HTR-8/SVneo (cell line): Measurements from ENCODE around the gene RELT.

Experiments used
- DNase-seq: peaks from one replicate; pipeline ENCODE4 v3.0.0; 2011; ENCODE audit warnings: low spot score, mixed read lengths; ENCODE audit not compliant: insufficient read length
- FAIRE-seq: peaks from 2 replicates; lab custom pipeline; 2011; peaks lifted over from hg19 to GRCh38; lab: Jason Lieb, UNC

RELT gene

DNA sequence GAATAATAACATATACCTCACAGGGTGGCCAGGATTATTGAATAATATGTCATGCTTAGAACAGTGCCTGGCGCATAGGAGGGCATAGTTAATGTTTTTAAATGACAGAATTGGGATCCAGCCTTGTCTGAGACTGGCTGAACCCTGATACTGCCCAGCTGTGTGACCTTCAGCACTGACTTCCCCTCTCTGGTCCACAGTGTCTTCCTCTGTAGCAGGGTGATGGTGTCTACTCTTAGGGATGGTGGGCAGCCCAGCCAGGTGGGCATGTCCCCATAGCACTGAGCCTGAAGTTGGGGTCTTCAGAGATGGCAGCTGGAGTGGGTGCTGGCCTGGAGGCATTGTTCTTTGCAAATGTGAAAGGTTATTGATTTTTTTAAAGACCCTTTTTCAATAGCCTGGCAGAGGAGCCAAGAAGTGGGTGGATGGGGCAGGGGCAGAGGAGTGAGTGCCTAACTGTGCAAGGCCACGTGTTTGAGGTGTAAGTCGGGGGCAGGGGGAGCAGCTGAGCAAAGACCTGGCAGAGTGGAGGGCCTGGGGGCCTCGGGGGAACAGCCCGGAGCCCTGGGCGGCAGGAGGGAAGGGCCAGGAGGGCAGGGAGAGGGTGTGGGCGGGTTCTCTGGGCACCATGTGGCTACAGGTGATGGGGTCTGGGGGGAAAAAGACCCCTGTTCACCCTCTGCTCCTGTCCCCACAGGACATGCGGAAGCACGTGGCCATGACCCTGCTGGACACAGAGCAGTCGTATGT, 29.8 kb upstream of the RELT start:
- DNase-seq (no peak), FAIRE-seq (peak; percentile 28)

- FAIRE-seq (no peak), DNase-seq (no peak)
Measured at GRCh38 chr11:73347067-73347466, 29.1 kb upstream of the RELT start.

DNA sequence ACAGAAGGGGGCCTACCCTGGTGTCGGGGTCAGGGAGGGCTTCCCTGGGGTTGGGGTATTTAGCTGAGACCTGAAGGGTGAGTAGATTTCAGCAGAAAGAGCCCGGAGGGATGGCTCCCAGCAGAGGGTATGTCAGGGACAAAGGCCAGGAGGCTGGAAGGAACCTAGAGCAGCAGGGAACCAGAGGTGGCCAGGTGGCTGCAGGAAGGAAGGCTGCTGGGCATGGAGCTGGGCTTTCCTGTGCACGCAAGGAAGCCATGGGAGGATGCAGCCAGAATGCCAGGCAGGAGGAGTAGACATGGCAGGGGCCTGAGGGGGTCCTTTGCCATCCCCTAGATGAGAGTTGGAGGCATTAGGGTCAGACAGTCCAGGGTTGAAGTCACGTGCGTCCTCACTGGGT, 27.4 kb upstream of the RELT start:
- FAIRE-seq (no peak), DNase-seq (no peak)

- DNase-seq (no peak), FAIRE-seq (no peak)
Measured at GRCh38 chr11:73349633-73350032, 26.6 kb upstream of the RELT start.

DNA sequence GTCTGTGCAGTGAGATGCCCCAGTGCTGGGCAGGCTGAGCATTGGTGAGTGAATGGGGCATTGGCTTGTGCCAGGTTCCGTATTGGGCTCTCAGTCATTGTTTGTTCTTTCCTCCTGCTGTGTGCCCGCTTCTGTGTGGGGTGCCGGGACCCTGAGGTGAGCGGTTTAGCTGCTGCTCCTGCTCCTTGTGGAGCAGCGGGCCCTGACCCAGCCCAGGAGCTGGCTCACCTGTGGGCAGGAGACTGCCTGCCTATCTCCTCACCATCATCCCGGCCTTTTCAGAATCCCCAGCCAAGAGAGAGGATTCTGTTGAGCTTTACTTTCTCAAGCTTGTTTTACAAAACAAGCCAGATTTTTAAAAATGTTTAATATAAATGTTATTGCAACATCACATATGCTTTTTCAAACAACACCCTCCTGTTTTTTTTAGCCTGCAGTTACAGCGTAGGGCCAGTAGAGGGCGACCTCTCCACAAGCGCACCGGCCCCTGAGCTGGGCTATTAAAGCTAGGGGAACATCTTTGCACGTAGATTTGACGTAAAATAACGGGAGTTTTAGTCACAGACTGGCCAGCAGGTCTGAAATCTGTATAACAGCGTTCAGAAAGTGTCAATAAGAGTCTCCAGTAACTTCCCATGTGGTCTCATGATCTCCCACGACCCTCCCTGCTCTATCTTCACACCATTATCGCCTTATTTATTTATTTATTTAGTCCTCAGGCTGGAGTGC, 25.1 kb upstream of the RELT start:
- peak; percentile 49 for FAIRE-seq
- DNase-seq = peak; percentile 91

DNA sequence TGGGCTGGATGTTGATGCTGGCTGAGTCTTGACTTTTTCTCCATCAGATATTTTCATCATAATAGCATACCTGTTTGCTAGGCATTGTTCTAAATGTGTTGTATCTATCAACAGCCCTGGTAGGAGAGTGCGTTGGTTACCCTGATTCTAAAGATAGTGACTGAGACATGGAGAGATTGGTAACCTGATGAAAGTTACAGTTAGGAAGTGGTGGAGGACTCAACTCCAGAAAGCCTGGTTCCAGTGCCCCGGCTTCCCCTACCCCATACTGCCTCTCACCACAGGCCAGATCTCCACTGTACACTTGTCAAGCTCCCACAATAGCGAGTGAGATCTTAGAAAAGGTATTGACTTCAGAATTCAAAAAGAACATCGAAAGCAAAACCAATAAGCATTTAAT, 22.8 kb upstream of the RELT start:
- DNase-seq = no peak
- FAIRE-seq = no peak

GRCh38 chr11:73355109-73355508, 21.1 kb upstream of the RELT start:
- FAIRE-seq (peak; percentile 20), DNase-seq (no peak)

DNA sequence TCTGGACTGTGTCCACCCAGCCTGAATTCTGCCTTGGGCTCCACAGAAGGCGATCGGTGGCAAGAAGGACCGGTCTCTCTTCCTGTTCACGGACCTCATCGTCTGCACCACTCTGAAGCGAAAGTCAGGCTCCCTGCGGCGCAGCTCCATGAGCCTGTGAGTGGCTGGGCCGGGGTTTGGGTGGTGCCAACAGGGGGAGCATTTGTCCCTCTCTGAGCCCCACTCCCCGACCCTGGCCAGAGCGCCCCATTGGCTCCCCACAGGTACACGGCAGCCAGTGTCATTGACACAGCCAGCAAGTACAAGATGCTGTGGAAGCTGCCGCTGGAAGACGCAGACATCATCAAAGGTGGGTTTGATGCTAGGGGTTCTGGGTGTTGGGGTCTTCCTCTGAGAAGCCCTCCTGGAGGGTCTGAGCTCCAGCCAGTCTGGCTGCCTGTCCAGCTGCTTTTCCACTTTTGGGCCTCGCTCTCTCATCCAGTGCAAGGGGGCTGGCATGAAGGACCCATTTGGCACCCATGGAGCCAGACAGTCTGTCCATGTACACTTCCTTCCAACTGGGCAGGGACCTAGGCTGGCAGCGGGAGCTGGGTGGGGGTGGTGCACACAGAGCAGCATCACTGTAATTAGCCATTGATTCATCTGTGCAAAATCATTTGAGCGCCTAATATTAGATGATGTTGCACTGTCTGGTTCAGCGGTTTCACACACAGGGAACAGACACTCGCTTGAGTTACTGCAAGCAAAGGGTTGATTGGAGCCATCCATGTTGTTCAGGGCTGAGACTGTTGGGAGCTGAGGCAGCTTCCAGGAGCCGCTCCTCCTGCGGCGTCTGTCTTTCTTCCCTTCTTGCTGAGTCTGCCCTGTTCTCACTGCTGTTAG, 19.0 kb upstream of the RELT start:
- peak; percentile 9 for FAIRE-seq
- no peak for DNase-seq

GRCh38 chr11:73358071-73358470, 18.1 kb upstream of the RELT start:
- no peak for FAIRE-seq

GRCh38 chr11:73359341-73359740, 16.9 kb upstream of the RELT start:
- no peak for FAIRE-seq
- no peak for DNase-seq

More at GRCh38 chr11:73358071-73358470, 18.1 kb upstream of the RELT start:
- DNase-seq = no peak

DNA sequence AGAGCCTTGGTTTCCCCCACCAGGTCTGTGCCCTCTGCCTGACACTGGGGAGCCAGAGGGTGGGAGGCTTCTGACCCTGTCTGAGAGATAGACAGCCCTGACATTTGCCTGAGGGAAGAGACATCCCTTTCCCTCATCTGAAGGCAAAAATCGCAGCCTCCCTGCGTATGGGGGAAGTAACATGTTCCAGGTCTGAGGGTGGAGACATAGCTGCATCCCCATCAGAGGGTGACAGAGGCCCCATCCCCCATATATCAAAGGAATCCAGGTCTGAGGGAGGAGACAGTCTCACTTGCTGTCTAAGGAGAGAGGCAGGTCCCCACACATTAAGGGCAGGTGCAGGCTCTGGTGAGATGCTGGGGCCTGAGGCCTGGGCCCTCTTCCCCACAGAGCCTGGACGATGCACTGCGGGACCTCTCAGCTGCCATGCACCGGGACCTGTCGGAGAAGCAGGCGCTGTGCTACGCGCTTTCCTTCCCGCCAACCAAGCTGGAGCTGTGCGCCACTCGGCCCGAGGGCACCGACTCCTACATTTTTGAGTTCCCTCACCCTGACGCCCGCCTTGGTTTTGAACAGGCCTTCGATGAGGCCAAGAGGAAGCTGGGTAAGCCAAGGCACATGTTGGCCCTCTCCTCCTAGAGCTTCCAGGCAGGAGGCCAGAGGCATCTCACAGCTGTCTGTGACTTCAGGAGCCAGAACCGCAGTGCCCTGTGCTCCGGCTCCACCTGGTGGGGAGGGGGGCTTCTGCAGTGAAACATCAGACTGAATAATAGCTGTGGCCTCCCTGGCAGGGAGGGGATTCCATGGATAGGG, 16.1 kb upstream of the RELT start:
- DNase-seq (peak; percentile 48), FAIRE-seq (peak; percentile 69)

DNA sequence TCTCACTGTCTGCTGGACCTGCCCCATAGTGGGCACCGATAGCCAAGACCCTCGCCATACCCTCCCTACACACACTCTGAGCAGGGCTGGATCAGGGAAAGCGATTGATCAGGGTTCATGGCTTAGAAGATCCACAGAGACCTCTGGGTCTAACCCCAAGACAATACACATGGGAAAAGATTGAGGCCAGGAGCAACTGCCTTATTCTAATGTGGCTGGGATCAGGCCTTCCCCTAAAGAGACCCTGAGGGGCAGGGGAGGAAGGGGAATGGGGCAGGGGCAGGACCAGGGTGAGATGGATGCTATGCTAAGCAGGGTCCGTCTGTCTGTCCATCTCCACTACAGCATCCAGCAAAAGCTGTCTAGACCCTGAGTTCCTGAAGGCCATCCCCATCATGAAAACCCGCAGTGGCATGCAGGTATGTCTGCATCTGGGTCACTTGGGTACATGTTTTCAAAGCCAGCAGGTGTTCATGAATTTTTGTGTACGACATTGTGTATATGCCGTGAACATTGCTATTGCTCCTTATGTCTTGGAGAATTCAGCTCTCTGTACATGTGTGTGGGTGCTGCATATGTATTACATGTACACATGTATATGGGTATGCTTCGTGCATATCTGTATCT, 15.3 kb upstream of the RELT start:
- no peak for DNase-seq
- FAIRE-seq = peak; percentile 94

- FAIRE-seq = no peak
- no peak for DNase-seq
Measured at GRCh38 chr11:73361953-73362776, 14.0 kb upstream of the RELT start.

- DNase-seq (no peak), FAIRE-seq (no peak)
Measured at GRCh38 chr11:73363147-73363546, 13.1 kb upstream of the RELT start.

GRCh38 chr11:73365352-73366264, 10.6 kb upstream of the RELT start:
- FAIRE-seq = peak; percentile 46
- DNase-seq = no peak

GRCh38 chr11:73366265-73366610, 10.0 kb upstream of the RELT start:
- no peak for FAIRE-seq
- no peak for DNase-seq

- no peak for DNase-seq
- FAIRE-seq = no peak
Measured at GRCh38 chr11:73366953-73367352, 9.2 kb upstream of the RELT start.
